ENCODE results near the gene FGF14.

The FGF14 gene

DNA sequence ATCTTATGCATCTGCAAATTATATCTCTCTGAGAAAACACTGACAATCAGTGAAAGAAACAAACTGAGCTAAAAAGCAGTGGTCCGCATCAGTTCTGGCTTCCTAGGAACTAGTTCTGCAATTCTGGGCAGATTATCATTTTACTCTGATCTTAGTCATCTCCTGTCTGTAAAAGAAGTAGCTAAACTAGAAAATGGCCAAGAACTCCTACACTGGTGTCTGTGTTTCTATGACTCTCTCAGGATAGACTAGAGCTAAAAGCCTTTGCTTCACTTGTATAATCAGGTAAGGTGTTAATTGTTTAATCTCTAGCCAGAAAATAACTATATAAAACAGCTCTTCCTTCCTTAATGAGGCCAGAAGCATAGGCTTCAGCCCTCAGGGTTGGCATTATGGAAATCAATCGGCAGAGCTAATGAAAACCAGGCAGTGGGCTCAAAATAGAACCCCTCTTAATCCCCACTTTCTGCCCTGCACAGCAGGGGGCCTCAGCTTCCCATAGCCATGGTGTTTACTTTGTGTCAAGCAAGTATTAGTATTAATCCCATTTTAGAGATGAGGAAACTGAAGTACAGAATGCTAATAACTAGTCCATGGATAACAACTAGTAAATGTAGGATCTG, 459.2 kb downstream of the FGF14 start:
- in situ Hi-C loops (cut with MboI; ENCODE audit: low sequenced_read_pairs) = no loop called here

DNA sequence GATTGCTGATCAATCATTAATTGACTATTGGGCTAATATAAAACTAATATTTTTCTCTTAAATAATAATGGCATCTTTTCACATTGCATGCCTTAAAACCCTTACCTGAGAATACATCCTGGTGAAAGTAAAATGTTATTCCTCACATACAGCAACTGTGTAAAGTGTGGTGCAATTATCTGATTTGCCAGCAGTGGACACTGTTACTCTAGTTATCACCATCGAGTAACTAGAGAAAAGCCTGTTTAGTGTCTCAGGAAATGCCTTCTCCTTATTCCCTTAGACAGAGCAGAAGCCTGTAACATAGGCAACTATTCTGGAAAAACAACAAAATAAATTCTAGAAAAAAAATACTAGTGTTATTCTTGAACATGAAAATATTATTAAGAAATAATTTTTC, 459.8 kb downstream of the FGF14 start:
- in situ Hi-C loops (cut with MboI; ENCODE audit: low sequenced_read_pairs) = no loop called here

DNA sequence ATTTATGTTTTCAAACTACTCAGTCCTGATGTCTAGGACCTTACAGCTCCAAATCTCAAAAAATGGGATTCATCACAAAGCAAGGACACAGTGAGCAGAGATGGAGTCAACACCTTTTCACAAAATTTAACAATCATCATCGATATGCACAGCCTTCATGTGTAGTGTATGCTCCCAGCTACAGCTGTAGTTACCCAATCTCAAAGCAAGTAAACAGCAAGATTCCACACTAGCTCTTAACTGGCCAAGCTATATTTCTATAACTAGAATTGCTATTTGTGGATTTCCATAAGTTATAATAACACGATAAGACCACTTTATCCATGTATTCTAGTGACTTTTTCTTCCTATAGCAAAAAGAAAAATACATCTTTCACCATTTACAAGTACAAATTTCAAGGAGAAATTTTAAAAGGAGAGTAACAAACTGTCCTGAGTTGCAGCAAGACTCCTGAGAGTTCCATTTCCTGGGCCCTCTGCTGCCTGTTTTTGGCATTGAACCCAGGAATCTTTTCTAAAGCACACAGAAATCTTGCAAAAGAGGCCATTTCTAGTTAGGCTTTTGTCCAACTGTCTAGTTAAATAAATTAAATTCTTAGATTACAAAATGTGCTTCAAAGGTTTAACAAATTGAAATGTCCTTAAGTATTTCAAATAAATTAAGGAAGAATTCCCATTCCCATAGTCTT, 460.6 kb downstream of the FGF14 start:
- in situ Hi-C loops (cut with MboI; ENCODE audit: low sequenced_read_pairs) = no loop called here

DNA sequence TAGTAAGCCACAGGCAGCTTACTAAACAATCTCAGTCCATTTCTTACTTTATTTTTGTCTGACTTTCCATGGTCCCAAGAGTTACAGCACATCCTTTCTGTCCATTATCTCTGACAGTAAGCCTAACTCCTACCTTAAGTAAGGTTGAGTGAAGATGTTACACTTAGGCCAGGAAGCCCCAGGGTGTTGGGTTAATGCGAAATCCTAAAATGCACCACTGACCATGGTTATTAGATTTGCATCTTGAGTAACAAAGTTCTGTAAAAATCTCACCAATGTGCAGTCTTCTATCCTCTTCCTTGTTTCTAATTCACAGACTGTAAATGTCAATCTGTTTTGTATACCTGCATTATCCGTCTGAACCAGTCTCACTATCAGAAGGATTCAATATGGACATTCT, 462.5 kb downstream of the FGF14 start:
- in situ Hi-C loops (cut with MboI; ENCODE audit: low sequenced_read_pairs) = no loop called here

DNA sequence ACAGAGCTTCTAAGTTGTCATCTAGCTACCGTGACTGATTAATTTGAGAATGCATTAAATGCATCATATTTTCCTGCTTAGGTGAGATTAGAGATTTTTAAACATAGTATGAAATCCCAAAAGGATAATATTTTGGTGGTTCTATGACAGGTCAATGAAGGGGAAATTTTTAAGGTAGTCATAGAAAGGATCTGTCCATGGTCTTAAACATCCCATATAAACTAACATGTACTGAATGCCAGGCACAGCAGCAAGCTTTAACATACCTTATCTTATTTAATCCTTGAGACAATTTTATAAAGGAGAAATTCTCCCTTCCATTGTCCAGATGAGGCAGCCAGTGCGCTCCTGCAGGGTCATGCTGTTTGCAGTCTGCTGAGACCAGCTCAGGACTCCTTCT, 466.0 kb downstream of the FGF14 start:
- in situ Hi-C loops (cut with MboI; ENCODE audit: low sequenced_read_pairs) = no loop called here

DNA sequence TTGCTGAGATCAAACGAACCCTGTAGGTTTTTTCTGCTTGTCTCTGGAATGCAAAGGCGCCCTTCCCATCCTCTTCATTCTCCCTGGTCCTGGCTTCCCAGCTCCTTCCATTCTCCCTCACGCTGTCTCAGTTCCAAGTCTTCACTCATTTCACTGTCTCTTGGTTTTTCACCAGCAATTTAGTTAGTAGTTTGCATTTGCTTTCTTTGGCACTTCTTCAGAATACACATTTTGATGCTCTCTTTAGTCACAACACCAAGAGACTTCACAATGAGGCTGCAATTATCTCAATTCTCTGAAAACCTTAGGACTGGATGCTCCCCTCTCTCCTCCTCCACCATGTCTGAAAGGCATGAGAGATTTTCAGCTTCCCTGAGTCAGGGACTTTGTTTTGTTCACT, 470.7 kb downstream of the FGF14 start:
- in situ Hi-C loops (cut with MboI; ENCODE audit: low sequenced_read_pairs) = no loop called here

DNA sequence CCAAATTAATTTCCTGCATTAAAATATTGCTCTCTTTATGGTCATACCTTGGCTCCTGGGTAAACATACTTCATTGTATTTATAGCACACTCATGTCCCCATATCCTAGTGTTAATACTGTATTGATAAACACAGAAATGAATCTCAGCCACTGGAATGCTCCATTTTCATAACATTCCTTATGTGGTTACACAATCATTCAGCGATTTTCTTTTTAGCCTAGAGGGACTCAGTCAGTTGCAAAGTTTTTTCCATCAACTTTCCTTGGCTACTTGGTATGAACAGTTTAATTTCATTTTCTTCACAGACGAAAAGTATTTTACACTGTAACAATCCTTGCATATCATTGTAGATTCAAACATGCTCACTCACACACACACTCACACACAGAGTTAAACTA, 471.5 kb downstream of the FGF14 start:
- in situ Hi-C loops (cut with MboI; ENCODE audit: low sequenced_read_pairs) = no loop called here

DNA sequence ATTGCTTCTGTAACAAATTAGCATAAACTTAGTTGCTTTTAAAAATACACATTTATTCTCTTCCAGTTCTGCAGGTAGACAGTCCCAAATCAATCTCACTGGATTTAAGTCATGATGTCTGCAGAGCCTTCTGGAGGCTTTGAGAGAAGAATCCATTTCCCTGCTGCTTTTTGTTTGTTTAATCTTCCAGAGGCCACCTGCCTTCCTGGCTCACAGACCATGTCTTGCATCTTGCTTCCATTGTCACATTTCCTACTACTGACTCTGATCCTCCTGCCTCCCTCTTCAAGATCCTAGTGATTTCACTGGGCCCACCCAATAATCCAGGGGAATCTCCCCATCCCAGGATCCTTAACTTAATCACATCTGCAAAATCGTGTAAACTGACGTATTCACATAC, 476.1 kb downstream of the FGF14 start:
- in situ Hi-C loops (cut with MboI; ENCODE audit: low sequenced_read_pairs) = no loop called here

DNA sequence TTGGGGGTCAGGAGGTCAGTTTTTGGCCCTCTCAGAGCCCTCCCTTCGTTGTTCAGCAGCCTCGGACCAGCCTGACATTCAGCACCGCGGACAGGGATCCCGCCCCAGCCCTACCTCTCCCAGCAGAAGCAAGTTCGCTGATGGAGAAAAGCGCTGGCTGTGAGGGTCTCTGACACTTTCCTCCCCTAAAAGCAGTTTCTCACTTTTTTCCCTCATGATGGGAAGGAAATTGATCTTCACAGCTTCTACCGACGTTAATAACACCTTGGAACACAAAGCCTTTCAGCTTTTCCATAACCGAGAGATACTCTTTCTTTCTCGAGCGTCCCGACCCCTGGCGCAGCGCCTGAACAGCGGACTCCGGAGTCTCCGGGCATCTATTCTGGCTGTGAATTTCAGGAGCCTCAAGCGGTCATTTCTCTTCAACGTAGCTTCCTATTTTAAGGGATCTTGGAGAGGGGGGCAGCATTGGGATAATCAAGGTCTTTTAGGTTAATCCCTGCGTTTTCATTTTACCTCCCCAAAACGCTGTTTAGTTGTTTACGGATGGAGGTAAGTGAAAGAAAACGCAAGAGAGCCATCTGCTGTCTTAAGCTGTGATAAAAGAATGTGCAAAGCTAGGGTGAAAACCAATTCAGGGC, 482.2 kb downstream of the FGF14 start:
- in situ Hi-C loops (cut with MboI; ENCODE audit: low sequenced_read_pairs) = no loop called here

DNA sequence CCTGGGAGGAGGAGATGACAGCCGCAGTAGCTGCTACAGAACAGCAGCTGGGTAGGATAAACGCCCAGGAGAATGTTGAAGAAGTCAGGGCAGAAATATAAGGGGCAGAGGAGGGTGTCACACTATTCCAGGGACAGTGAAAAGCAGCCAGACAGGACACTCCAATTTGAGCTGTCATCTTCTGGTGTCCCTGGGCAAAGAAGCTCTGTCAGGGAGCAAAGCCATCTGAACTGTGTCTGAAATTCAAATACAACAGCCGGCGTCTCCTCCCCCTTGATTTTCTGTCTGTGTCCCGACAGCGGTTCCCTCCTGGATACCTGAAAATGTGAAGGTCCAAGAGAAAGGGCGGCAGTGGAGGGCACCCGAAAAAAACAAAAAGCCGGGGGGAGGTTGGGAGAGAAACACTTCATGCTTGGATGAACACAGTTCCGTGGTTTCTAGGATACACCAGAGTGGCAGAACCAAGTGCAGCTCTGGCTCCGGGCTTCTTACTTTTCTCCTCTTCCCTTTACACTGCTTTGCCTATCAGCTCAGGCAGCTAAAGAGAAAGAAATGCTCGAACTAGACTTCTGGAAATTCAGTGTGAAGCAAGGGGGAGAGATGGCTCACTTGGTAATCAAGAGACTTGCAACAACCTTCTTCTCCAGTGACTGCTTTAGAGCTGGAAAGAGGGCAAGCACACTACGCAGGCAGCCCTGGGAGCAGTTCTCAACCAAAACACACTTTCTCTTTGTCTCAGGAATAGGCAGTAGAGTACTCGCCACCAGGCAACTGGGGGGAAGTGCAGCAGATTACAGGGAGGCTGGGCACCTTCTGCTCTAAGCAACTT, 483.8 kb downstream of the FGF14 start:
- in situ Hi-C loops (cut with MboI; ENCODE audit: low sequenced_read_pairs) = no loop called here

DNA sequence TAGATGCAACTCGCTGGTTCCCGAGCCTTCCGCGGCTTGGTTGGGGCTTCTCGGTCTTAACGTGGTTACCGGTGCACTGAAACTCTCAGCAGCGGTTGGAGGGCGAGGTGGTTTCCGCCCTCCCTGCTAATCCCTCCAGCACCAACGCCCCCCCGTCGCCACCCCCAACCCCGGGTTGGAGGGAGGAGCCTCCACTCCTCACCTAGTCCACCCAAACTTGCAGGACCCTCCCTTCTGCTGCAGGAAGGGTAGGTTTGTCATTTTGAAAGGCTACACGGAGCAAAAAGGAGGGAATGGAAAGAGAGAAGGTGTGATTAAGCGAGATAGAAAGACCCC, 484.4 kb downstream of the FGF14 start:
- in situ Hi-C loops (cut with MboI; ENCODE audit: low sequenced_read_pairs) = no loop called here

DNA sequence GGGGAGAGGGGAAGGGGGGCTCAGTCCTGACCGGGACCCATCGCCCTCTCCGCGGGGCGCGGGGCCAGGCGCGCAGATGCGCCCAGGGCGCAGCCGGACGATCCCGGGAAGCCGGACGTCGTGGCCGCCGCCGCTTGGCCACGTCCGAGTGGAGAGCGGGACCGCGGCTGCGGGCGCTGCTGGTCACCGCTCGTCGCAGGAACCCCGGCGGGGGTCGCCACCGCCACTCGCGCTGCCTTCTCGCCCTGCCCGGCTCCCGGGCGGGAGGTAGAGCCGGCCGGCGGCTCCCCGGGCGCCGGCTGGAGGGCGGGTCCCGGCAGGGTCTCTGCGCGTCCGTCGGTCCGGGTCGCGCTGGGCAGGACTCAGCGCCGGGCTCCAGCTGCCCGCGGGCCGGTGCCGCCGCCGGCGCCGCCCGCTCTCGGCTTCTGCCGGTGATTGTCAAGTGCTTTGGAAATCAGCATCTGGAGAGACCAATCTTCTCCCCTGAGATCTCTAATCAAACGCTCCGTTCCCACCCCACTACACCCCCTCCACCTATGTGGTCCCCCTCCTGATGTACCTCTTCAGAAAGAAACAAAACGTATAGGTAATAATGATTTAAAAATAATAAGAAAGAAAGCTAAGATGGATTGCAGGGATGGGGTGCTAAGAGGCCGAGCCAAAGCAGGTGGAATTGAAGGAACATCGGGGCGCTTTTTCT, 484.9 kb downstream of the FGF14 start:
- in situ Hi-C loops (cut with MboI; ENCODE audit: low sequenced_read_pairs) = no loop called here

DNA sequence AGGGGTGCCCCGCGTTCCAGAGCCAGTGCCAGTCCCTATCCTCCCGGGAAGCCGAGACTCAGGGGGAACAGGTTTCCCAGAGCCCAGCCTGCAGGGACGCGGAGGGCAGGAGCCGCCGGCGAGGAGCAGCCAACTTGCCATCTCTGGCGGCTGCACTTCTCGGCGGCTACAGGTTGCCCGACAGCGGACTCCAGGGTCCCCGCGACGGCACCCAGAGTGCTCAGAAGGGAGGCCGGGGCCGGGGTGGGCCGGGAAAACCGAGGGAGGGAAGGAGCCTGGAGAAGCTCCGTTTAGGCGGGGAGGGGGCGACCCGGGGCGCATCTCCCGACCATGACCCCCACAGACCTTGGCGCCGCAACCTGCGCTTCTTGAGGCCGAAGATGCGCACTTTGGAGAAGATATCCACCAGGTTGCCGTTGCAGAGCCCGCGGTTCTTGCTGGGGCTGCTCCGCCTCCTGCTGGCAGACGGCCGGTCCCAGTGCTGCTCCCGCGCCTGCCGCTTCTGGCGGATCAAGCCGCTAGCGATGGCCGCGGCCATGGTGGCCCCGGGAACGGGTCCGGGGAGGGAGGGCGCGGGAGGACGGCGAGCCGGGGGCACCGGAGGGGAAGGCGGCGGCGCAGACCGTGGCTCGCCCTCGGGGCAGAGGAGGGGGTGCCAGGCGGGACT, 485.6 kb downstream of the FGF14 start:
- in situ Hi-C loops (cut with MboI; ENCODE audit: low sequenced_read_pairs) = no loop called here

DNA sequence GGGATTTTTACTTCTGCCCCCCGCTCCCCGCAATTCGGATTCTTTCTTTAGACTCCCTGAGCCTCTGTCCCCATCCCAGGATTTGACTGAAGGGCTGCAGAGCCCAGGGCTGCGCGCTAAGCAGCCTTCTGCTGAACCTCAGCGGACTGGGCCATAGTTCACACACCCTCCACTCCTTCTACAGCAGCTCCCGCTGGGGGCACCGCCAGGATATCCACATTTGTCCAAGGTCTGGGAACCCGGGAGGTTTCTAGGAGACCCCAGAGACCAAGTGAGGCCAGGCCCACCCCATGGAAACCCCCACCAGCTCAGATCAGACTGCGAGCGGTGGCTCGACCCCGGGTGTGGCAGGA, 486.1 kb downstream of the FGF14 start:
- in situ Hi-C loops (cut with MboI; ENCODE audit: low sequenced_read_pairs) = no loop called here

DNA sequence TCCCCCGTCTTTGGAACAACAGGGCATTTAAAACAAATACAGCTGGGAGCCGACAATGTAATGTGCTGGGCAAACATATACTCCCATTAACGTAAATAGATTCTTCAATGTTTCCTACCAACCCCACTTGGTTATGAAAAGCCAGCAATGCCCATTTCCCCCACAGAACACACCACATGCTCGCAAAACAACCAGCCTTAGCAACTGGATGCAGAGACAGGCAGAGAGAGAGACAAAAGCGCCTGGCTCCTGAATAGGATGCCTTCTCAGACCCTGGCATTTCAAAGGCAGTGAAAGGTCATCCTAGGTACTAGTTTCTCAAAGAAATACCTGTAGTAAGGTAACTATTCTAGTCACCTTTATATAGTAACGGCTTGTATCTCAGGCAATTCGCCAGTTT, 486.5 kb downstream of the FGF14 start:
- in situ Hi-C loops (cut with MboI; ENCODE audit: low sequenced_read_pairs) = no loop called here

DNA sequence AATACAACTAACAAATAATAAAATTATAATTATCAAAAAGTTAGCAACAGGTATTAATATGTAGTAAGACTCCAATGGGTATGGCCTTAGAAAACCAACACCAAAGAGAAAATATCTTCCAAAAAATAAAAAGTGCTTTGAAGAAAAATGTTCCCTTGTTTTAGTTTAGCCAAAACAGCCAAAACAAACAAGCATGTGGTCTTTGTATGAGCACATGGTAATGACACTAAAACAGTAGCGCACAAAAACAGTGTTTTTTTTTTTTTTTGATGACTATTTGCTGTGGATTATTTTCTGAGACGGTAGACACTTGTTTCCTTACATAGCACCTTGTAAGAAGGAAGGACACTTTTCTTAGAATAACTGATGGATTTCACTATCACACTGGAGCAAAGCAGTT, 490.1 kb downstream of the FGF14 start:
- in situ Hi-C loops (cut with MboI; ENCODE audit: low sequenced_read_pairs) = no loop called here

DNA sequence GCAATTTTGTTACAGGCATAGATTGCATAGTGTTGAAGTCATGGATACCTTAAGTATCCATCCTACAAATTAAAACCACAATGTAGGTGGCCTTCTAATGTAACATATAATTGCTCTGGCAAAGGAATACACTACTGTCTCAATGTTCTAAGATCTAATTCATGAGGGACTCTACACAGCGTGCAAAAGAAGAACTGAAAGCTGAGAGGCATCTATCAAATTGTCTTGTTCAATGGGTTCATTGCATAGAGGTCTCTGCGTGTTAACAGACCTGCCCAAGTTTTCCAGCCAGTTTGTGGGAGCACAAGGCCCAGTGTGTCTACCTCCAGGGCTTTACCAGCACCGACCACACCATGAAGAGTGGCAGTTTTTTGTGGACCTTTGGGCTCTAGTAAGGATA, 498.0 kb downstream of the FGF14 start:
- in situ Hi-C loops (cut with MboI; ENCODE audit: low sequenced_read_pairs) = no loop called here

DNA sequence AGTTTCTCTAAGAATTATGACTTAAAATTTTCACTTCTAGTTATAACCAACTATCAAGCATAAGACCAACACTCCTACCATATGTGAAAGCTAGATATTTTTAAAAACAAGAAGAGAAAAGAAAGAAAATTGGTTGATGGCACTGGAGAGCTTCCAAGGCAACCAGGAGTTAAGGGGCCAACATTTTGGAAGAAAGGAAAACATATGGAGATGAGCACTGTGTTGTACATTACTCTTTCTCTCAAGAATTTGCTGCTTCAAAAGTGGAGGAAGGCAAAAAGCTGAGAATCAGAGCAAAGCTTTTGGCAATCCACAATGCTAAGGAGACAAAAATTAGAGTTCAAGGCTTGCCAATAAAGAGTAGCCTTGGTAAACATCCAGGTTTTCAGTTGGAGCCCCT, 503.2 kb downstream of the FGF14 start:
- in situ Hi-C loops (cut with MboI; ENCODE audit: low sequenced_read_pairs) = loop anchor here (25.0 kb wide), 1 partner anchor 111 kb away; no protein-coding TSS in a partner anchor

DNA sequence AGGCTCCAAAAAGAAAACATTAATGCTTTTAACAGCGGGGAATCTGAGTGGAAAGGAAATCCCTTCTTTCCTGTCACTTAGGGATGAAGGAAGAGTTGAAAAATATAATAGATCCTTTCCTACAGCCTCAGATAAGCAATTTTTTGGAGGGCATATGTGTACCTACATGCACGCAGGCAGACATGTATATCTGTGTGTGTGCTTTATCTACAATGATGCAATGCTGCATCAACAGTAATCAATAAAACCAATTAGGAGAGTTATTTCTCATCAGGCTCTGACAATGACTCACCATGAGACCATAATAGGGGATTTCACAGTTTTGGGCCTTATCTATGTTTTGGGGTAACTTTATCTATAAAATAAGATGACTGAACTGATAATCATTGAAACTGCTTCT, 505.3 kb downstream of the FGF14 start:
- in situ Hi-C loops (cut with MboI; ENCODE audit: low sequenced_read_pairs) = loop anchor here (25.0 kb wide), 1 partner anchor 109 kb away; no protein-coding TSS in a partner anchor

DNA sequence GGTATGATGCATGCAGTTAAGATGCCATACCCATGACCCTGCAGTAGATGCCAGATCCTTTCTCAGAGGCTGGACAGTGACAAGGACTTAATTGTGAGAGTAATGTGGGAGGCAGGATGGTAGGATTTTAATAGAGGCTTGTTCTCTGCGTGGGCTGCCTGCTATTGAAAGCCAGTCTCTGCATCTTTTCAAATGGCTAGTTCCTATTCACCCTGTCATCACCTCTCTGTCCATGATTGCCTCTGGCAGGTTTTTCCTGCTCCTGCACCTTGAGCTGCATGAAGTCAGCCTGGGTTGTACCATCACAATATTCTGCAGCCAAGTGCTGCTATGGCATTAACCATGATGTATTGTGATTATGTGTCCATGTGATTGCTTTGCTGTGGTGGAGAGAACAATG, 508.8 kb downstream of the FGF14 start:
- in situ Hi-C loops (cut with MboI; ENCODE audit: low sequenced_read_pairs) = loop anchor here (25.0 kb wide), 1 partner anchor 106 kb away; no protein-coding TSS in a partner anchor

Data from HL-60/S4 treated with retinoic acid at 250 ng/mL for 4 days and 3 days (cell line).